OCI-LY7 (cell line): ENCODE measurements around the gene DUOX1. TPM values are rescaled to one million over a fixed set of nuclear protein-coding genes. Genes with fewer than 3 reads are reported as not detected.

Experiments
- BruUV-seq: library from RNA; stranded (reverse); fragments of 400-500 nt; replicated peaks from 2 replicates; lab custom pipeline; 2021; lab: Mats Ljungman, UMichigan
- CTCF ChIA-PET: fragments of 300-600 bp; sonication (Branson Sonifier 250); formaldehyde crosslinking; loops from one replicate; lab custom pipeline; 2022; ENCODE audit warnings: antibody characterized with exemption; ENCODE audit not compliant: unreplicated experiment; lab: Charles Lee
- POLR2A ChIA-PET: fragments of 300-600 bp; sonication (Branson Sonifier 250); formaldehyde crosslinking; loops from one replicate; lab custom pipeline; 2022; ENCODE audit warnings: antibody characterized with exemption; lab: Charles Lee
- DNase-seq: peaks from one replicate; pipeline ENCODE4 v3.0.0-alpha.2; 2015; ENCODE audit warnings: low spot score
- H2AFZ ChIP-seq: fragments of 200-600 bp; sonication (generic), shearing (Covaris generic); 2 replicates; pipeline ENCODE4 v1.6.1; 2014; ENCODE audit warnings: mild to moderate bottlenecking, antibody characterized with exemption, low read length, moderate library complexity
- H3K27ac ChIP-seq: fragments of 200-600 bp; sonication (generic); 2 replicates; pipeline ENCODE4 v1.5.1; 2014; ENCODE audit warnings: mixed run types, low read depth, mild to moderate bottlenecking, moderate library complexity, low read length, inconsistent platforms; ENCODE audit not compliant: poor library complexity, severe bottlenecking
- H3K36me3 ChIP-seq: fragments of 200-600 bp; sonication (generic); 2 replicates; pipeline ENCODE4 v1.6.1; 2014; ENCODE audit warnings: mild to moderate bottlenecking, antibody characterized with exemption, low read length, moderate library complexity, mixed read lengths; ENCODE audit not compliant: insufficient read depth
- H3K4me1 ChIP-seq: fragments of 200-600 bp; sonication (generic); 2 replicates; pipeline ENCODE4 v1.5.1; 2014; ENCODE audit warnings: mild to moderate bottlenecking, low read length; ENCODE audit not compliant: insufficient read depth, poor library complexity, severe bottlenecking
- H3K4me2 ChIP-seq: fragments of 200-600 bp; sonication (generic); 2 replicates; pipeline ENCODE4 v1.6.1; 2014; ENCODE audit warnings: mild to moderate bottlenecking, low read length
- H3K4me3 ChIP-seq: fragments of 200-600 bp; sonication (generic); 2 replicates; pipeline ENCODE4 v1.5.1; 2014; ENCODE audit warnings: mild to moderate bottlenecking, low read depth, low read length; ENCODE audit not compliant: poor library complexity, severe bottlenecking
- H3K79me2 ChIP-seq: fragments of 200-600 bp; sonication (generic); 2 replicates; pipeline ENCODE4 v1.6.1; 2016; ENCODE audit warnings: low read depth, mild to moderate bottlenecking, low read length, moderate library complexity, mixed read lengths; ENCODE audit not compliant: insufficient read depth
- H3K9me2 ChIP-seq: fragments of 200-600 bp; sonication (generic); 2 replicates; pipeline ENCODE4 v1.6.1; 2016; ENCODE audit warnings: mild to moderate bottlenecking, low read length, mixed read lengths; ENCODE audit not compliant: insufficient read depth
- H3K9me3 ChIP-seq: fragments of 200-600 bp; sonication (generic); 2 replicates; pipeline ENCODE4 v1.6.1; 2014; ENCODE audit warnings: mild to moderate bottlenecking, mixed run types, low read length, mixed read lengths
- H4K20me1 ChIP-seq: fragments of 200-600 bp; sonication (generic); 2 replicates; pipeline ENCODE4 v1.6.1; 2014; ENCODE audit warnings: mild to moderate bottlenecking, antibody characterized with exemption, low read length, moderate library complexity, mixed read lengths; ENCODE audit not compliant: insufficient read depth
- CTCF ChIP-seq: fragments of 200-600 bp; sonication (generic); conservative IDR thresholded peaks from 2 replicates; pipeline ENCODE4 v1.5.1; 2014; ENCODE audit warnings: mild to moderate bottlenecking, antibody characterized with exemption, low read length, moderate library complexity, mixed read lengths
- EZH2phosphoT487 ChIP-seq: fragments of 200-600 bp; sonication (generic); IDR thresholded peaks from 2 replicates; pipeline ENCODE4 v1.6.1; 2018; ENCODE audit warnings: low read depth, borderline replicate concordance, mild to moderate bottlenecking, mixed run types, antibody characterized with exemption, low read length, moderate library complexity, mixed read lengths
- intact Hi-C: fragments of 100-400 bp; cut with micrococcal nuclease; formaldehyde crosslinking; loops from one replicate; pipeline ENCODE4 v1.10.0; 2022; ENCODE audit not compliant: unreplicated experiment
- total RNA-seq, 2 experiments: library from RNA; depleted of rRNA in 1 of 2; stranded (reverse); fragments of >200 nt in 1 of 2; shearing (Covaris generic) in 1 of 2; gene quantifications; 2 replicates each; pipeline ENCODE4 v1.2.3, GENCODE V29; 2014 to 2022

DUOX1 gene
- total RNA-seq, 2 experiments from 2014 or later: not detected

- no TSS peak for BruUV-seq
- no peaks in the 10 kb centered on the region for H3K79me2 ChIP-seq
- no peak for DNase-seq
- H3K4me2 ChIP-seq: no peak overlapping the region
- CTCF ChIA-PET: no interaction called here
- no peaks in the 10 kb centered on the region for H3K9me3 ChIP-seq
- no peak overlapping the region for H3K27ac ChIP-seq
- POLR2A ChIA-PET: no interaction called here
- H3K4me1 ChIP-seq: no peaks in the 10 kb centered on the region
- intact Hi-C loops: no loop called here
- TF ChIP-seq EZH2phosphoT487: no peak
- TF ChIP-seq CTCF: no peak
- no peaks in the 10 kb centered on the region for H3K9me2 ChIP-seq
- no peak overlapping the region for H3K4me3 ChIP-seq
- no peaks in the 10 kb centered on the region for H3K36me3 ChIP-seq
- no peaks in the 10 kb centered on the region for H4K20me1 ChIP-seq
- H2AFZ ChIP-seq: no peak overlapping the region
Measured at GRCh38 chr15:45131510-45131909, 1.7 kb downstream of the DUOX1 start.

- Histone ChIP-seq H3K4me1 (no peaks in the 10 kb centered on the region), H3K9me3 (no peaks in the 10 kb centered on the region), H3K79me2 (no peaks in the 10 kb centered on the region), H2AFZ (no peak overlapping the region), H3K9me2 (no peaks in the 10 kb centered on the region), H3K27ac (no peak overlapping the region), H4K20me1 (no peaks in the 10 kb centered on the region), H3K4me2 (no peak overlapping the region), H3K4me3 (no peak overlapping the region), H3K36me3 (no peaks in the 10 kb centered on the region)
- BruUV-seq: no TSS peak
- intact Hi-C loops: no loop called here
- CTCF ChIA-PET: interaction anchor here (0.9 kb wide), 1 partner anchor 15 kb away, joined by 3 read pairs; no protein-coding TSS in a partner anchor
- DNase-seq: no peak
- no peak for TF ChIP-seq EZH2phosphoT487
- TF ChIP-seq CTCF: no peak
- POLR2A ChIA-PET: no interaction called here
Measured at GRCh38 chr15:45132844-45133560, 3.2 kb downstream of the DUOX1 start.

GRCh38 chr15:45133561-45133920, 3.7 kb downstream of the DUOX1 start:
- Histone ChIP-seq H3K36me3 (no peaks in the 10 kb centered on the region), H3K9me3 (no peaks in the 10 kb centered on the region), H3K27ac (no peak overlapping the region), H3K4me3 (no peak overlapping the region), H3K4me2 (no peak overlapping the region), H4K20me1 (no peaks in the 10 kb centered on the region), H2AFZ (no peak overlapping the region), H3K9me2 (no peaks in the 10 kb centered on the region), H3K4me1 (no peaks in the 10 kb centered on the region), H3K79me2 (no peaks in the 10 kb centered on the region)
- CTCF ChIA-PET: interaction anchor here (0.9 kb wide), 1 partner anchor 15 kb away, joined by 3 read pairs; no protein-coding TSS in a partner anchor
- no TSS peak for BruUV-seq
- TF ChIP-seq CTCF: no peak
- intact Hi-C loops: no loop called here
- POLR2A ChIA-PET: no interaction called here
- no peak for DNase-seq
